Spleen (tissue), 11 donors: ENCODE measurements around the gene ATP4B. TPM values are rescaled to one million over a fixed set of nuclear protein-coding genes. Genes with fewer than 3 reads are reported as not detected.

Experiments used
- DNase-seq: peaks from one replicate; pipeline ENCODE4 v3.0.0-alpha.2; 2020
- H3K27ac ChIP-seq, 8 donors: fragments of 200-600 bp; sonication (generic) in 7 of 8; 1 replicate in 4 of 8; 2 replicates in 4 of 8; pipeline versions ENCODE4 v1.5.0 to v1.8.0; 2016 to 2021; ENCODE audit warnings: inconsistent platforms in 4 of 8, mild to moderate bottlenecking in 4 of 8, moderate library complexity in 1 of 8
- H3K27me3 ChIP-seq, 7 donors: fragments of 200-600 bp; sonication (generic) in 6 of 7; replicated peaks in 1 of 7; 1 replicate in 4 of 7; 2 replicates in 3 of 7; pipeline versions ENCODE4 v1.5.0 to v1.8.0; 2016 to 2021; ENCODE audit warnings: inconsistent platforms in 3 of 7, mild to moderate bottlenecking in 1 of 7
- H3K36me3 ChIP-seq, 6 donors: fragments of 200-600 bp; sonication (generic) in 5 of 6; 1 replicate in 4 of 6; 2 replicates in 2 of 6; pipeline versions ENCODE4 v1.5.0 to v1.8.0; 2016 to 2021; ENCODE audit warnings: inconsistent platforms in 2 of 6
- H3K4me1 ChIP-seq, 6 donors: fragments of 200-600 bp; sonication (generic) in 5 of 6; 1 replicate in 3 of 6; 2 replicates in 3 of 6; pipeline versions ENCODE4 v1.5.0 to v1.8.0; 2016 to 2021; ENCODE audit warnings: inconsistent platforms in 3 of 6
- H3K4me3 ChIP-seq, 8 donors: fragments of 200-600 bp; sonication (generic) in 7 of 8; 1 replicate in 4 of 8; 2 replicates in 4 of 8; pipeline versions ENCODE4 v1.5.0 to v1.8.0; 2016 to 2021; ENCODE audit warnings: inconsistent platforms in 4 of 8, mild to moderate bottlenecking in 4 of 8, moderate library complexity in 2 of 8
- H3K9me3 ChIP-seq, 8 donors: fragments of 200-600 bp; sonication (generic) in 7 of 8; 1 replicate in 4 of 8; 2 replicates in 4 of 8; pipeline versions ENCODE4 v1.5.0 to v1.8.0; 2016 to 2021; ENCODE audit warnings: inconsistent platforms in 4 of 8
- CTCF ChIP-seq, 11 experiments: fragments of 200-600 bp in 7 of 11; fragments of 450-650 bp in 4 of 11; sonication (generic) in 4 of 11; IDR thresholded peaks in 8 of 11; conservative IDR thresholded peaks in 3 of 11; 1 replicate in 7 of 11; 2 replicates in 4 of 11; pipeline versions ENCODE4 v1.4.0 to v1.8.0; 2016 to 2021; ENCODE audit warnings: antibody characterized with exemption in 11 of 11, inconsistent platforms in 4 of 11, mild to moderate bottlenecking in 1 of 11
- POLR2A ChIP-seq, 3 donors: fragments of 450-650 bp; IDR thresholded peaks; one replicate each; pipeline ENCODE4 v1.5.1; 2017; ENCODE audit warnings: antibody characterized with exemption in 3 of 3, mild to moderate bottlenecking in 1 of 3
- POLR2AphosphoS5 ChIP-seq, 3 donors: sonication (generic); formaldehyde crosslinking; IDR thresholded peaks; one replicate each; pipeline ENCODE4 v1.5.1; 2017; ENCODE audit warnings: antibody characterized with exemption in 3 of 3
- WGBS, 5 donors: extraction: QIAGEN DNeasy Blood & Tissue Kit in 3 of 5; methylation state at CpG; one replicate each; pipeline versions ENCODE4 v1.1.5 to v1.1.7; 2013 to 2018; 5-methylcytosine and 5-hydroxymethylcytosine counted together
- intact Hi-C: fragments of 100-400 bp; cut with DNase I; formaldehyde crosslinking; loops from one replicate; pipeline ENCODE4 v1.15.0; 2023; ENCODE audit warnings: low total_unique reads
- polyA plus RNA-seq, 3 donors: library from polyadenylated mRNA; stranded (reverse); fragments of 200-250 nt; gene quantifications; one replicate each; pipeline ENCODE4 v1.2.1, GENCODE V29; 2013
- total RNA-seq, 7 donors: library from RNA; depleted of rRNA in 3 of 7; stranded (reverse); fragments of >200 nt in 3 of 7; fragmentation: NEBNext Ultra II Directional in 4 of 7; extraction: Animal tissue kit (Norgen Biotek cat#: 25700) in 4 of 7; gene quantifications; one replicate each; pipeline versions ENCODE4 v1.1.0 to v1.2.1, GENCODE V29; 2016 to 2021
- donor health status: healthy with polysubstance abuse.
- donor health status: DM: no; HTN: no; CAD: no; lungs with moderate emphysema.
- donor health status: DM: no; HTN: no; CAD: no.
- donor health status: Bipolar disorder and iron deficiency.
- donor health status: healthy.
- donor health status: DM: no; HTN: no; CAD: no.
- donor health status: DM: yes; HTN: yes; CAD: no.

The ATP4B gene
- total and polyA plus RNA-seq, 10 donors: 0.09 to 0.46 (median 0.23) TPM; not detected in 4

GRCh38 chr13:113654175-113654560, 3.8 kb downstream of the ATP4B start:
- H3K4me1 ChIP-seq: peaks cover 0 to 27% (median 8%) of the 10 kb centered on the region in 6 donors
- peak in 2 of 3 donors; percentile 60 to 75 for TF ChIP-seq POLR2AphosphoS5 (IDR thresholded peaks at IDR 0.05)
- no peak for TF ChIP-seq POLR2A (IDR thresholded peaks at IDR 0.05)
- TF ChIP-seq CTCF (IDR thresholded peaks at IDR 0.05 in 8 of 11, conservative IDR thresholded peaks at IDR 0.05 in 3 of 11): no peak
- 58 to 62% (median 60%) methylated on average over 9 of the region's 9 CpGs for WGBS, 5 donors
- no peak overlapping the region for H3K4me3 ChIP-seq
- no peaks in the 10 kb centered on the region for H3K36me3 ChIP-seq
- H3K27me3 ChIP-seq: peaks cover 0 to 15% (median 0%) of the 10 kb centered on the region in 7 donors
- peak overlapping the region in 5 of 8 donors; percentile 64 to 79 (median 65) for H3K27ac ChIP-seq
- no peaks in the 10 kb centered on the region for H3K9me3 ChIP-seq
- intact Hi-C loops: no loop called here
- DNase-seq: peak; percentile 56

GRCh38 chr13:113653264-113654174, 4.5 kb downstream of the ATP4B start:
- no peaks in the 10 kb centered on the region for H3K9me3 ChIP-seq
- 49 to 59% (median 55%) methylated on average over 23 to 24 of the region's 24 CpGs for WGBS, 5 donors
- intact Hi-C loops: no loop called here
- H3K27ac ChIP-seq: peak overlapping the region in 4 of 8 donors; percentile 64 to 79 (median 70)
- H3K36me3 ChIP-seq: no peaks in the 10 kb centered on the region
- H3K4me3 ChIP-seq: no peak overlapping the region
- TF ChIP-seq POLR2A (IDR thresholded peaks at IDR 0.05) (no peak), POLR2AphosphoS5 (IDR thresholded peaks at IDR 0.05) (no peak), CTCF (IDR thresholded peaks at IDR 0.05 in 8 of 11, conservative IDR thresholded peaks at IDR 0.05 in 3 of 11) (no peak)
- H3K27me3 ChIP-seq: peaks cover 0 to 15% (median 0%) of the 10 kb centered on the region in 7 donors
- DNase-seq: peak; percentile 52
- H3K4me1 ChIP-seq: peaks cover 0 to 27% (median 8%) of the 10 kb centered on the region in 6 donors

GRCh38 chr13:113652404-113653263, 5.4 kb downstream of the ATP4B start:
- H3K36me3 ChIP-seq: no peaks in the 10 kb centered on the region
- no peak overlapping the region for H3K27ac ChIP-seq
- WGBS, 5 donors: 85 to 91% (median 86%) methylated on average over 24 of the region's 24 CpGs
- peaks cover 0 to 31% (median 9%) of the 10 kb centered on the region in 6 donors for H3K4me1 ChIP-seq
- peaks cover 0 to 6% (median 0%) of the 10 kb centered on the region in 7 donors for H3K27me3 ChIP-seq
- no peak overlapping the region for H3K4me3 ChIP-seq
- peak; percentile 64 for DNase-seq
- no peaks in the 10 kb centered on the region for H3K9me3 ChIP-seq
- intact Hi-C loops: no loop called here
- no peak for TF ChIP-seq POLR2AphosphoS5 (IDR thresholded peaks at IDR 0.05)
- no peak for TF ChIP-seq POLR2A (IDR thresholded peaks at IDR 0.05)
- TF ChIP-seq CTCF (IDR thresholded peaks at IDR 0.05 in 8 of 11, conservative IDR thresholded peaks at IDR 0.05 in 3 of 11): no peak
